HUES6 (cell line): ENCODE measurements around the gene WHAMM.

Source experiments
- H3K27ac ChIP-seq: 2 replicates; pipeline ENCODE4 v1.7.0; 2013; ENCODE audit warnings: low read depth, mild to moderate bottlenecking, low read length, inconsistent platforms
- H3K27me3 ChIP-seq: 2 replicates; pipeline ENCODE4 v1.6.1; 2013; ENCODE audit warnings: low read length; ENCODE audit not compliant: control insufficient read depth, insufficient read depth
- H3K36me3 ChIP-seq: 2 replicates; pipeline ENCODE4 v1.6.1; 2013; ENCODE audit warnings: low read length; ENCODE audit not compliant: control insufficient read depth, insufficient read depth
- H3K4me1 ChIP-seq: 2 replicates; pipeline ENCODE4 v1.6.1; 2013; ENCODE audit warnings: low read length; ENCODE audit not compliant: control insufficient read depth, insufficient read depth
- H3K4me3 ChIP-seq: 2 replicates; pipeline ENCODE4 v1.5.1; 2013; ENCODE audit warnings: low read depth, low read length
- H3K9ac ChIP-seq: one replicate; pipeline ENCODE4 v1.6.1; 2013; ENCODE audit warnings: mild to moderate bottlenecking, low read length
- H3K9me3 ChIP-seq: 2 replicates; pipeline ENCODE4 v1.6.1; 2013; ENCODE audit warnings: low read depth, low read length; ENCODE audit not compliant: control insufficient read depth, insufficient read depth

WHAMM gene

GRCh38 chr15:82839136-82839535 lies 29.7 kb downstream of the WHAMM start:
- H3K27me3 ChIP-seq = no peaks in the 10 kb centered on the region
- no peak overlapping the region for H3K9ac ChIP-seq
- H3K9me3 ChIP-seq = no peaks in the 10 kb centered on the region; the same call in 1 of the 2 replicates
- H3K27ac ChIP-seq = no peak overlapping the region
- no peak overlapping the region for H3K4me3 ChIP-seq
- peaks cover 27% of the 10 kb centered on the region for H3K36me3 ChIP-seq
- H3K4me1 ChIP-seq = no peaks in the 10 kb centered on the region

- Histone ChIP-seq H3K4me3 (no peak overlapping the region), H3K9me3 (no peaks in the 10 kb centered on the region; the same call in 1 of the 2 replicates), H3K27me3 (no peaks in the 10 kb centered on the region), H3K36me3 (peaks cover 19% of the 10 kb centered on the region), H3K27ac (no peak overlapping the region), H3K4me1 (no peaks in the 10 kb centered on the region), H3K9ac (no peak overlapping the region)
Observed at GRCh38 chr15:82840166-82840565, 30.7 kb downstream of the WHAMM start.

- Histone ChIP-seq H3K4me3 (no peak overlapping the region), H3K9me3 (no peaks in the 10 kb centered on the region; the same call in 1 of the 2 replicates), H3K27me3 (no peaks in the 10 kb centered on the region), H3K27ac (no peak overlapping the region), H3K4me1 (no peaks in the 10 kb centered on the region), H3K9ac (no peak overlapping the region), H3K36me3 (no peaks in the 10 kb centered on the region)
Observed at GRCh38 chr15:82843566-82843965, 34.1 kb downstream of the WHAMM start.

GRCh38 chr15:82845686-82846085 lies 36.3 kb downstream of the WHAMM start:
- Histone ChIP-seq H3K9ac (no peak overlapping the region), H3K27me3 (no peaks in the 10 kb centered on the region), H3K4me1 (peaks cover 12% of the 10 kb centered on the region), H3K9me3 (no peaks in the 10 kb centered on the region; the same call in 1 of the 2 replicates), H3K27ac (no peak overlapping the region), H3K4me3 (no peak overlapping the region), H3K36me3 (no peaks in the 10 kb centered on the region)

- H3K9me3 ChIP-seq = no peaks in the 10 kb centered on the region; the same call in 1 of the 2 replicates
- H3K4me1 ChIP-seq = peaks cover 12% of the 10 kb centered on the region
Observed at GRCh38 chr15:82846621-82847020, 37.2 kb downstream of the WHAMM start.

GRCh38 chr15:82847703-82848102 lies 38.3 kb downstream of the WHAMM start:
- Histone ChIP-seq H3K4me1 (peaks cover 12% of the 10 kb centered on the region), H3K27me3 (no peaks in the 10 kb centered on the region), H3K4me3 (no peak overlapping the region), H3K36me3 (no peaks in the 10 kb centered on the region), H3K27ac (no peak overlapping the region), H3K9me3 (no peaks in the 10 kb centered on the region; the same call in 1 of the 2 replicates), H3K9ac (no peak overlapping the region)

More at GRCh38 chr15:82846621-82847020, 37.2 kb downstream of the WHAMM start:
- Histone ChIP-seq H3K27ac (no peak overlapping the region), H3K4me3 (no peak overlapping the region), H3K36me3 (no peaks in the 10 kb centered on the region), H3K9ac (no peak overlapping the region), H3K27me3 (no peaks in the 10 kb centered on the region)

- Histone ChIP-seq H3K27ac (no peak overlapping the region), H3K4me1 (peaks cover 12% of the 10 kb centered on the region), H3K9me3 (no peaks in the 10 kb centered on the region; the same call in 1 of the 2 replicates), H3K4me3 (no peak overlapping the region), H3K9ac (no peak overlapping the region), H3K36me3 (no peaks in the 10 kb centered on the region), H3K27me3 (no peaks in the 10 kb centered on the region)
Observed at GRCh38 chr15:82848241-82848993, 39.0 kb downstream of the WHAMM start.

- Histone ChIP-seq H3K27ac (no peak overlapping the region), H3K36me3 (no peaks in the 10 kb centered on the region), H3K4me3 (peak overlapping the region; percentile 28; the same call in 1 of the 2 replicates), H3K9me3 (no peaks in the 10 kb centered on the region), H3K9ac (peak overlapping the region; percentile 9), H3K4me1 (peaks cover 12% of the 10 kb centered on the region), H3K27me3 (no peaks in the 10 kb centered on the region)
Observed at GRCh38 chr15:82849556-82850512, 40.4 kb downstream of the WHAMM start.

GRCh38 chr15:82850731-82851130 lies 41.3 kb downstream of the WHAMM start:
- H3K36me3 ChIP-seq = no peaks in the 10 kb centered on the region
- H3K4me3 ChIP-seq = no peak overlapping the region
- H3K27ac ChIP-seq = no peak overlapping the region
- no peaks in the 10 kb centered on the region for H3K9me3 ChIP-seq
- no peak overlapping the region for H3K9ac ChIP-seq
- H3K27me3 ChIP-seq = no peaks in the 10 kb centered on the region
- peaks cover 12% of the 10 kb centered on the region for H3K4me1 ChIP-seq

- Histone ChIP-seq H3K9ac (no peak overlapping the region), H3K27me3 (no peaks in the 10 kb centered on the region), H3K4me3 (no peak overlapping the region), H3K9me3 (no peaks in the 10 kb centered on the region), H3K27ac (no peak overlapping the region), H3K36me3 (no peaks in the 10 kb centered on the region), H3K4me1 (peaks cover 12% of the 10 kb centered on the region)
Observed at GRCh38 chr15:82851306-82851850, 42.0 kb downstream of the WHAMM start.
